HG03045 (cell line): ENCODE data around the gene MROH7.

ENCODE experiments used
- ATAC-seq: cut with Tn5 transposase; IDR thresholded peaks from one replicate; pipeline ENCODE4 v1.9.1; 2021; ENCODE audit warnings: mild to moderate bottlenecking, moderate library complexity; ENCODE audit not compliant: unreplicated experiment

The MROH7 gene

DNA sequence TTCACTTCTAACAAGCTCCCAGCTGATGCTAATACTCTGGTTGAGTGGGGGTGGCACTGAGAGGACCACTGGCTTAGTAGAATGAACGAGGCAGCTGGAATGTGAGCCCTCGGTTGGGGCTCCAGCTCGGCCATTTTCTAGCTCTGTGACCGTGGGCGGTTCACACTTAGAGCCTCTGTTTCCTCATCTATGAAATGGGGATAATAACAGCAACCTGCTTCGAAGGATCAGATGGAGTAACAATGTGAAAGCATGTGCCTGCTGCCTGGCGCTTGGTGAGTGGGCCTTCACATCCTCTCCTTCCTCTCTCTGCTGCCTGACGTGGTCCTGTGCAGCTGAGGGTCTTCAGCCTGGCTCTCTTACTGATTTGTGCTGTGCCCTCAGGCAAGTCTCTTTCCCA is 53.2 kb downstream of the MROH7 start:
- ATAC-seq: no peak

GRCh38 chr1:54695221-54695620 is 53.6 kb downstream of the MROH7 start:
- no peak for ATAC-seq

DNA sequence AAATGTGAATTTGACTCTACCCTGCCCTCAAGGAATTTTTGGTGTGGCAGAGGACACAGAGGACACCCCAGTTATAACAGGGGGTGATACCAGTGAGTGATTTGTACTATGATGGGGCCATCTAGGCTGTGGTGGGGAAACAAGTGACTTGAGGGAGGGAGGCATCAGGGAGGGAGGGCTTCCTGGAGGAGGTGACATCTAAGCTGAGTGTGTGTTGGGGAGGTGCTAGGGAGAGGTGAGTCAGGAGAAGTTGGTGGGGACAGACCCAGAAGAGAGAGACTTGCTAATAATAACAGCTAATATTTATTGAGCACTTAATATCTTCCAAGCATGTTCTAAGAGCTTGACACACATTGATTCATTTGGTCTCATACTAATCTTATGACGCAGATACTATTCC is 54.2 kb downstream of the MROH7 start:
- ATAC-seq: no peak

- no peak for ATAC-seq
Observed at GRCh38 chr1:54696262-54696661, 54.7 kb downstream of the MROH7 start.

- no peak for ATAC-seq
Observed at GRCh38 chr1:54697896-54698295, 56.3 kb downstream of the MROH7 start.

DNA sequence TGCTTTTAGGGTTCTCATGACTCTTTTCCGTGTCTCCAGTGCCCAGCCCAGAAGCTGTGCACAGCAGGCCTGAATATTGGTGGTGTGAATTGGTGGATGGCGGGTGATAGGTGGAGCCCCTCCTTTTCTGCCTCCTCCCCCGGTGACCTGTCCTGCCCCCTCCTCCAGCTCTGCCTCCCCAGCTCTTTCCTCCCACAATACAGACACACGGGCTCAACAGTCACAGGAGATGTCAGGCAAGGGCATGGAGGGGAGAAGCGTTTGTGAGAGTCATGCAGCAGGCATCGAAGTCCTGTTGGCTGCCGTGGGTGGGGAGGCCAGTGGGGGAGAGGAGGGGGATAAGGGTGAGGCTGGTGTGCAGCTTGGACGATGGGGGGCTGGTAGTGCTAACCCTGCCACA is 56.8 kb downstream of the MROH7 start:
- ATAC-seq: no peak

GRCh38 chr1:54699936-54700525 is 58.4 kb downstream of the MROH7 start:
- ATAC-seq: no peak

DNA sequence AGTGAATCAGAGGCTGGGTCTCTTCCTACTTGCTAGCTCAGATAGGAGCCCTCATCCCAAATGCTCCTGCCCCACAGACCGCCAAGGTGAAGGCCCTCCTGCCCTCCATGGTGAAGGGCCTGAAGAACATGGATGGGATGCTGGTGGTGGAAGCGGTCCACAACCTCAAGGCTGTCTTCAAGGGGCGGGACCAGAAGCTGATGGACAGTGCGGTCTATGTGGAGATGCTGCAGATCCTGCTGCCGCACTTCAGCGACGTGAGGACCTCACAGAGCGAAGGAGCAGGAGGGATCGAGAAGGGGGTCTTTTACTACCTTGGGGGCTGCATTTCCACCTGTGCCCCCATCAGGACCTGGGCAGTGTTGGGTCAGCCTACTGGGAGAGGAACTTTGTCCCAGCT is 59.5 kb downstream of the MROH7 start:
- ATAC-seq: no peak

GRCh38 chr1:54701996-54702395 is 60.4 kb downstream of the MROH7 start:
- ATAC-seq: no peak

- ATAC-seq: no peak
Observed at GRCh38 chr1:54703471-54703870, 61.9 kb downstream of the MROH7 start.

DNA sequence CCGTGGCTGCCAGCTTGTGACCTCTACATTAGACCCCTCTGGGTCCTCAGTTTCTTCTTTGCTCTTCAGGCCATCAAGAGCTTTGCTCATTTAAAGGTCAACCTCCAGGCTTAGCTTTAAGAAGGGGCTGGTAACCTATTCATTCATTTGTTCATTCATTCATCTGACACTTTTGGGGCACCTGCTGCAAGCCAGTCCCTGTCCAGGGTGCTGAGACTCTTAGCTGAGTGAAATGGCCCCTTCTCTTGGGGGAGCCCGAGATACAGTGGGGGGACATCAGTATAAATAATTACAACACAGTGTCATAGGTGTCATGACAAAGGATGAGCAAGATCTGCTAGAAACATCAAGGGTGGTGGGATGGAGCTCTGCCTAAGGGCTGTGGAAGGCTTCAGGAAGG is 63.6 kb downstream of the MROH7 start:
- no peak for ATAC-seq

GRCh38 chr1:54706419-54706818 is 64.8 kb downstream of the MROH7 start:
- no peak for ATAC-seq

DNA sequence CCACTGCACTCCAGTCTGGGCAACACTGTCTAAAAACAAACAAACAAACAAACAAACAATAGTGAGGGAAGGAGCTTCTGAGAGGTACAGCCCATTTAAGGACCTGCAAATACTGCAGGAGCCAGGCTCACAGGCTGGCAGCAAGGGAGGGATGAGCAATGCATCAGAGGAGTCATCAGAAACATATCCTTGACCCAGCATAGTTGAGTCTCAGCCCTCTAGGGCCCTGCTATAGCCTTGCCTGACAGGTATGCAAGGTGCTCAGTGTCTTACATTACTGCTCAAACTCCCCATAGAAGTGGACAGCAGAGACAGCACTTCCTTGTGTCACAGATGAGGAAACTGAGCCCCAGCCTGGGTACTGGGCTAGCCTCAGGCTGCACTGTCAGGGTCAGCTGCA is 66.8 kb downstream of the MROH7 start:
- no peak for ATAC-seq

- no peak for ATAC-seq
Observed at GRCh38 chr1:54709547-54710292, 68.1 kb downstream of the MROH7 start.

GRCh38 chr1:54710434-54710833 is 68.8 kb downstream of the MROH7 start:
- no peak for ATAC-seq

GRCh38 chr1:54710841-54711240 is 69.3 kb downstream of the MROH7 start:
- no peak for ATAC-seq

- ATAC-seq: no peak
Observed at GRCh38 chr1:54711536-54711935, 70.0 kb downstream of the MROH7 start.

DNA sequence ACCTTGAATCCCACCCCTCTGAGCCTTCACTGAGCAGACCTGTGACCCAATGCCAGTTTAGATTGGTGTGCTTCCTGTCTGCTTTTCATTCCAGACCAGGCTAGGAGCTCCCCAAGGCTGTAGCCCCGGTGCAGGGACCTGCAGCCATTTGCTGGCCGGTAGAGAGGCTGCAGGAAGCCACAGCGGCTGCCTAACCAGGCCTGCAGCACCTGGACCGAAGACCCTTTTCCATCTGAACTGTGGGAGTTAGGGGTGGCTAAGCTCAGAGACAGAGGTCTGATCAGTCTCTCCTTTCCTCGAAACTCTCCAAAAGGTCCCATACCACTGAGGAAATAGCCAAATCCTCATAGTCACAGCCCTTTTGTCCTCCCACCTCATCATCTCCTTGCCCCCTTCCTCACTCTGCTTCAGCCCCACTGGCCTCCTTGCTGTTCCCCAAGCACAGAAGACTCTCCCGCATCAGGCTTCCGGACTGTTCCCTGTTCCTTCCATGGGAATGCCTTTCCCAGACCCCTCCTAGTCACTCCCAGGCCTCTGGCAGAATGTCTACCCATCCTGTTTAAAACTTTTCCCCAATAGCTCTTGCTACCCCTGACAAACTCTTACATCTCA is 73.4 kb downstream of the MROH7 start:
- ATAC-seq: no peak

- peak; percentile 95 for ATAC-seq
Observed at GRCh38 chr1:54715493-54716298, 74.1 kb downstream of the MROH7 start, which contains the start of gene TTC4. TTC4 (plus strand) TSS chr1:54715861; CDS start chr1:54715909, 48 bp downstream.

GRCh38 chr1:54716299-54717047 is 74.9 kb downstream of the MROH7 start:
- ATAC-seq: no peak

- ATAC-seq: no peak
Observed at GRCh38 chr1:54721719-54722118, 80.1 kb downstream of the MROH7 start.
